Measurements from ENCODE around the gene KCNAB1. TPM values are rescaled to one million over a fixed set of nuclear protein-coding genes. Genes with fewer than 3 reads are reported as not detected.
"Not testable (repeated sequence)": the region's sequence is repeated elsewhere in the genome, so short reads cannot be mapped to it uniquely, and the experiment has no call there.

The KCNAB1 gene
- polyA plus RNA-seq, 1 experiment, result 0.07 TPM

- Histone ChIP-seq H3K4me3 (ENCODE audit: low read depth, low read length) (no peak overlapping the region), H3K9me3 (ENCODE audit: control insufficient read depth, insufficient read depth, low read length) (peaks cover 3% of the 10 kb centered on the region; the same call in 1 of the 2 replicates), H3K27ac (ENCODE audit: low read depth, low read length) (no peak overlapping the region), H3K27me3 (ENCODE audit: control insufficient read depth, insufficient read depth, low read length) (no peaks in the 10 kb centered on the region)
- ChIA-PET CTCF (no interaction called here), POLR2A (no interaction called here)
- no peak for DNase-seq (ENCODE audit: low read depth, low spot score)
- TF ChIP-seq, protein P1, sequence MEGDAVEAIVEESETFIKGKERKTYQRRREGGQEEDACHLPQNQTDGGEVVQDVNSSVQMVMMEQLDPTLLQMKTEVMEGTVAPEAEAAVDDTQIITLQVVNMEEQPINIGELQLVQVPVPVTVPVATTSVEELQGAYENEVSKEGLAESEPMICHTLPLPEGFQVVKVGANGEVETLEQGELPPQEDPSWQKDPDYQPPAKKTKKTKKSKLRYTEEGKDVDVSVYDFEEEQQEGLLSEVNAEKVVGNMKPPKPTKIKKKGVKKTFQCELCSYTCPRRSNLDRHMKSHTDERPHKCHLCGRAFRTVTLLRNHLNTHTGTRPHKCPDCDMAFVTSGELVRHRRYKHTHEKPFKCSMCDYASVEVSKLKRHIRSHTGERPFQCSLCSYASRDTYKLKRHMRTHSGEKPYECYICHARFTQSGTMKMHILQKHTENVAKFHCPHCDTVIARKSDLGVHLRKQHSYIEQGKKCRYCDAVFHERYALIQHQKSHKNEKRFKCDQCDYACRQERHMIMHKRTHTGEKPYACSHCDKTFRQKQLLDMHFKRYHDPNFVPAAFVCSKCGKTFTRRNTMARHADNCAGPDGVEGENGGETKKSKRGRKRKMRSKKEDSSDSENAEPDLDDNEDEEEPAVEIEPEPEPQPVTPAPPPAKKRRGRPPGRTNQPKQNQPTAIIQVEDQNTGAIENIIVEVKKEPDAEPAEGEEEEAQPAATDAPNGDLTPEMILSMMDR (IDR thresholded peaks at IDR 0.05; ENCODE audit: low read depth, low read length), result no peak
These were observed 152.8 kb downstream of the KCNAB1 start for GRCh38 chr3:156273111-156273694.

- POLR2A ChIA-PET, result no interaction called here
These were observed 154.4 kb downstream of the KCNAB1 start for GRCh38 chr3:156274791-156275190.

DNA sequence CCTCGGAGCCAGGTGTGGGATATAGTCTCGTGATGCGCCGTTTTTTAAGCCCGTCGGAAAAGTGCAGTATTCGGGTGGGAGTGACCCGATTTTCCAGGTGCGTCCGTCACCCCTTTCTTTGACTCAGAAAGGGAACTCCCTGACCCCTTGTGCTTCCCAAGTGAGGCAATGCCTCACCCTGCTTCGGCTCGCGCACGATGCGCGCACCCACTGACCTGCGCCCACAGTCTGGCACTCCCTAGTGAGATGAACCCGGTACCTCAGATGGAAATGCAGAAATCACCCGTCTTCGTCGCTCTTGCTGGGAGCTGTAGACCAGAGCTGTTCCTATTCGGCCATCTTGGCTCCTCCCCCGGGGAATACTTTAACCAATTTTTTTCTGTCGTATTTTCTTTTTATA, 164.3 kb downstream of the KCNAB1 start:
- H3K27ac ChIP-seq (ENCODE audit: low read depth, low read length); H3K9me3 ChIP-seq (ENCODE audit: control insufficient read depth, insufficient read depth, low read length); H3K4me3 ChIP-seq (ENCODE audit: low read depth, low read length); CTCF ChIA-PET; POLR2A ChIA-PET; DNase-seq (ENCODE audit: low read depth, low spot score): not testable (repeated sequence)
- H3K27me3 ChIP-seq (ENCODE audit: control insufficient read depth, insufficient read depth, low read length), result peaks cover 11% of the 10 kb centered on the region

More at GRCh38 chr3:156274791-156275190, 154.4 kb downstream of the KCNAB1 start:
- Histone ChIP-seq H3K4me3 (ENCODE audit: low read depth, low read length) (no peak overlapping the region), H3K9me3 (ENCODE audit: control insufficient read depth, insufficient read depth, low read length) (peaks cover 3% of the 10 kb centered on the region; the same call in 1 of the 2 replicates), H3K27ac (ENCODE audit: low read depth, low read length) (no peak overlapping the region), H3K27me3 (ENCODE audit: control insufficient read depth, insufficient read depth, low read length) (no peaks in the 10 kb centered on the region)
- CTCF ChIA-PET, result no interaction called here
- DNase-seq (ENCODE audit: low read depth, low spot score), result no peak
- TF ChIP-seq, protein P1 (IDR thresholded peaks at IDR 0.05; ENCODE audit: low read depth, low read length), result no peak

- CTCF ChIA-PET, result no interaction called here
- no peak for DNase-seq (ENCODE audit: low read depth, low spot score)
These were observed 165.2 kb downstream of the KCNAB1 start for GRCh38 chr3:156285626-156286025.

DNA sequence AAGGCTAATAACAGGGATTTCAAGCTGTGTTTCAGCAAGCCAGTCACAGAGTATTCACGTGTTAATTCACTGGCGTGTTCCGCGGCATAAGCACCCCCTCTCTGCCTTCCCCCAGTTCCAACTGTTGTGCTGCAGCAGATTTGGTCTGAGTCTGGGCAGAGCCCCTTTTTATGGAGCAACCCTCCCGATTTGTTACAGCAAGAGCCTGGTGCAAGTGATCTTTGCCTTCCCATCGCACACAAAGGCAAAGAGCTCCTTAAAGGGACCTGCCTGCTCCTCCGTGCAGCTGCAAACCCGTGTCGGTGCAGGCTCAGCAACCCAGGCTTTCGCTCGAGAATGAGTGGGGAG, 170.5 kb downstream of the KCNAB1 start:
- TF ChIP-seq, protein P1 (IDR thresholded peaks at IDR 0.05; ENCODE audit: low read depth, low read length), result no peak
- Histone ChIP-seq H3K27ac (ENCODE audit: low read depth, low read length) (no peak overlapping the region), H3K9me3 (ENCODE audit: control insufficient read depth, insufficient read depth, low read length) (no peaks in the 10 kb centered on the region; the same call in 1 of the 2 replicates), H3K27me3 (ENCODE audit: control insufficient read depth, insufficient read depth, low read length) (peaks cover 43% of the 10 kb centered on the region), H3K4me3 (ENCODE audit: low read depth, low read length) (peak overlapping the region; percentile 43)
- ChIA-PET CTCF (no interaction called here), POLR2A (no interaction called here)
- no peak for DNase-seq (ENCODE audit: low read depth, low spot score)

More at GRCh38 chr3:156285626-156286025, 165.2 kb downstream of the KCNAB1 start:
- Histone ChIP-seq H3K9me3 (ENCODE audit: control insufficient read depth, insufficient read depth, low read length) (no peaks in the 10 kb centered on the region), H3K27me3 (ENCODE audit: control insufficient read depth, insufficient read depth, low read length) (peaks cover 18% of the 10 kb centered on the region), H3K4me3 (ENCODE audit: low read depth, low read length) (no peak overlapping the region), H3K27ac (ENCODE audit: low read depth, low read length) (no peak overlapping the region)
- TF ChIP-seq, protein P1 (IDR thresholded peaks at IDR 0.05; ENCODE audit: low read depth, low read length), result no peak
- POLR2A ChIA-PET, result no interaction called here

Data from AG04450 (cell line).